HEK293 (cell line): ENCODE measurements around the gene CLASP1.

ENCODE experiments used
- CTCF ChIP-seq: fragments of 450-650 bp; formaldehyde crosslinking; IDR thresholded peaks from 2 replicates; pipeline ENCODE4 v1.5.1; 2016; ENCODE audit warnings: missing biosample characterization, missing genetic modification characterization
- PATZ1 ChIP-seq: fragments of 450-650 bp; formaldehyde crosslinking; IDR thresholded peaks from 2 replicates; pipeline ENCODE4 v1.5.1; 2016; ENCODE audit warnings: missing biosample characterization, missing genetic modification characterization
- ZBTB1 ChIP-seq: fragments of 450-650 bp; formaldehyde crosslinking; IDR thresholded peaks from 2 replicates; pipeline ENCODE4 v1.5.1; 2016; ENCODE audit warnings: missing biosample characterization, missing genetic modification characterization
- ZBTB17 ChIP-seq: fragments of 450-650 bp; formaldehyde crosslinking; IDR thresholded peaks from 2 replicates; pipeline ENCODE4 v1.5.1; 2016; ENCODE audit warnings: missing biosample characterization, missing genetic modification characterization
- ZNF174 ChIP-seq: fragments of 450-650 bp; formaldehyde crosslinking; IDR thresholded peaks from 2 replicates; pipeline ENCODE4 v1.5.0; 2017; ENCODE audit warnings: missing biosample characterization, mild to moderate bottlenecking, missing genetic modification characterization
- ZNF24 ChIP-seq: fragments of 450-650 bp; formaldehyde crosslinking; IDR thresholded peaks from 2 replicates; pipeline ENCODE4 v1.5.1; 2016; ENCODE audit warnings: missing biosample characterization, missing genetic modification characterization
- ZNF280C ChIP-seq: fragments of 450-650 bp; formaldehyde crosslinking; IDR thresholded peaks from 2 replicates; pipeline ENCODE4 v1.5.1; 2016; ENCODE audit warnings: missing biosample characterization, missing genetic modification characterization
- ZNF692 ChIP-seq: fragments of 450-650 bp; formaldehyde crosslinking; IDR thresholded peaks from 2 replicates; pipeline ENCODE4 v1.5.1; 2016; ENCODE audit warnings: missing biosample characterization, missing genetic modification characterization
- ZNF768 ChIP-seq: fragments of 450-650 bp; formaldehyde crosslinking; IDR thresholded peaks from 2 replicates; pipeline ENCODE4 v1.5.1; 2018; ENCODE audit warnings: missing biosample characterization, mild to moderate bottlenecking, missing genetic modification characterization
- ZNF785 ChIP-seq: fragments of 450-650 bp; formaldehyde crosslinking; IDR thresholded peaks from 2 replicates; pipeline ENCODE4 v1.5.1; 2016; ENCODE audit warnings: missing biosample characterization, missing genetic modification characterization
- ZXDB ChIP-seq: fragments of 450-650 bp; formaldehyde crosslinking; IDR thresholded peaks from 2 replicates; pipeline ENCODE4 v1.5.1; 2016; ENCODE audit warnings: missing biosample characterization, missing genetic modification characterization

GRCh38 chr2:121368155-121368554 lies 281.1 kb downstream of the CLASP1 start:
- TF ChIP-seq CTCF (tag by site-specific recombination) (no peak), ZNF24 (no peak), ZNF785 (tag by site-specific recombination) (no peak), ZNF280C (tag by site-specific recombination) (no peak), ZBTB1 (tag by site-specific recombination) (no peak), PATZ1 (tag by site-specific recombination) (no peak), ZBTB17 (tag by site-specific recombination) (no peak), ZXDB (tag by site-specific recombination) (no peak), ZNF768 (tag by site-specific recombination) (no peak), ZNF174 (tag by site-specific recombination) (no peak), ZNF692 (tag by site-specific recombination) (no peak)
